Stimulated activated CD8-positive, alpha-beta memory T cell treated with anti-CD3 and anti-CD28 coated beads, Interleukin-4, amount 100 ng/mL, for 48 hours (primary cell): Measurements from ENCODE around the gene TMEM62.

ENCODE experiments used
- DNase-seq: peaks from one replicate; pipeline ENCODE4 v3.0.0-alpha.2; 2020

The TMEM62 gene

GRCh38 chr15:43133430-43134156 lies at the start of gene TMEM62:
TMEM62 (plus strand) TSS chr15:43133586; CDS start chr15:43133803, 217 bp downstream.
- peak; percentile 78 for DNase-seq

- DNase-seq, result no peak
These were observed 47.5 kb upstream of the TMEM62 start for GRCh38 chr15:43085921-43086320.

- DNase-seq, result no peak
These were observed 46.8 kb upstream of the TMEM62 start for GRCh38 chr15:43086551-43086950.

GRCh38 chr15:43091859-43092258 lies 41.5 kb upstream of the TMEM62 start:
- no peak for DNase-seq

- DNase-seq, result no peak
These were observed 40.4 kb upstream of the TMEM62 start for GRCh38 chr15:43093026-43093425.

- no peak for DNase-seq
These were observed 38.9 kb upstream of the TMEM62 start for GRCh38 chr15:43094416-43095030.

GRCh38 chr15:43095243-43095642 lies 38.1 kb upstream of the TMEM62 start:
- DNase-seq, result no peak

GRCh38 chr15:43095708-43096347 lies 37.6 kb upstream of the TMEM62 start:
- DNase-seq, result no peak

GRCh38 chr15:43096411-43096810 lies 37.0 kb upstream of the TMEM62 start:
- no peak for DNase-seq

- no peak for DNase-seq
These were observed 34.1 kb upstream of the TMEM62 start for GRCh38 chr15:43099105-43099845.

- DNase-seq, result no peak
These were observed 32.4 kb upstream of the TMEM62 start for GRCh38 chr15:43100971-43101370.

- no peak for DNase-seq
These were observed 31.2 kb upstream of the TMEM62 start for GRCh38 chr15:43102187-43102586.

- DNase-seq, result no peak
These were observed 29.5 kb upstream of the TMEM62 start for GRCh38 chr15:43103907-43104306.

GRCh38 chr15:43104426-43104825 lies 29.0 kb upstream of the TMEM62 start:
- no peak for DNase-seq

- DNase-seq, result peak; percentile 33
These were observed 28.2 kb upstream of the TMEM62 start for GRCh38 chr15:43105077-43105736.

GRCh38 chr15:43105778-43106485 lies 27.5 kb upstream of the TMEM62 start, which contains the start of gene UBR1:
UBR1 (minus strand) TSS chr15:43106038; CDS start chr15:43106022, 16 bp downstream.
- DNase-seq, result peak; percentile 93

GRCh38 chr15:43106486-43106829 lies 26.9 kb upstream of the TMEM62 start:
- DNase-seq, result no peak

GRCh38 chr15:43107751-43108150 lies 25.6 kb upstream of the TMEM62 start:
- no peak for DNase-seq

GRCh38 chr15:43111354-43111753 lies 22.0 kb upstream of the TMEM62 start:
- no peak for DNase-seq

- no peak for DNase-seq
These were observed 15.1 kb upstream of the TMEM62 start for GRCh38 chr15:43118286-43118685.

- DNase-seq, result no peak
These were observed 14.6 kb upstream of the TMEM62 start for GRCh38 chr15:43118829-43119228.

- no peak for DNase-seq
These were observed 11.5 kb upstream of the TMEM62 start for GRCh38 chr15:43121863-43122262.
